Endothelial cell of umbilical vein (primary cell): Measurements from ENCODE around the gene ITPR1. TPM values are rescaled to one million over a fixed set of nuclear protein-coding genes. Genes with fewer than 3 reads are reported as not detected.

Source experiments
- BruUV-seq: library from RNA; stranded (reverse); fragments of 400-500 nt; replicated peaks from 2 replicates; lab custom pipeline; 2021; lab: Mats Ljungman, UMichigan
- CTCF ChIA-PET: fragments of 300-600, 350-600 bp; sonication (Branson Sonifier 250); formaldehyde crosslinking; loops from one replicate; lab custom pipeline; 2021; ENCODE audit warnings: antibody characterized with exemption, inconsistent platforms; lab: Charles Lee
- POLR2A ChIA-PET: fragments of 300-600, 350-600 bp; sonication (Branson Sonifier 250); formaldehyde crosslinking; loops from one replicate; lab custom pipeline; 2021; ENCODE audit warnings: antibody characterized with exemption, inconsistent platforms; lab: Charles Lee
- DNase-seq: peaks from one replicate; pipeline ENCODE4 v3.0.0-alpha.2; 2011; ENCODE audit warnings: low read depth, low spot score
- FAIRE-seq: peaks from 2 replicates; lab custom pipeline; 2011; peaks lifted over from hg19 to GRCh38; lab: Jason Lieb, UNC
- H2AFZ ChIP-seq: 2 replicates; pipeline ENCODE4 v1.6.0; 2012; ENCODE audit warnings: low read depth, low read length, control low read depth, inconsistent platforms
- H3K27ac ChIP-seq: 2 replicates; pipeline ENCODE4 v1.5.1; 2011; ENCODE audit warnings: low read depth, mild to moderate bottlenecking, control low read depth, low read length, moderate library complexity; ENCODE audit not compliant: insufficient read depth
- H3K27me3 ChIP-seq, 2 experiments: 2 replicates each; pipeline versions ENCODE4 v1.6.0 to v1.6.1; 2011; ENCODE audit warnings: low read length in 2 of 2, mixed read lengths in 1 of 2; ENCODE audit not compliant: control insufficient read depth in 2 of 2, insufficient read depth in 2 of 2
- H3K36me3 ChIP-seq, 2 experiments: 2 replicates in 1 of 2; 3 replicates in 1 of 2; pipeline ENCODE4 v1.5.1; 2011; ENCODE audit warnings: low read length in 2 of 2, mild to moderate bottlenecking in 1 of 2, moderate library complexity in 1 of 2; ENCODE audit not compliant: control insufficient read depth in 2 of 2, insufficient read depth in 2 of 2; ENCODE audit errors: extremely low read depth in 1 of 2
- H3K4me1 ChIP-seq: 3 replicates; pipeline ENCODE4 v1.5.1; 2011; ENCODE audit warnings: mild to moderate bottlenecking, low read length; ENCODE audit not compliant: control insufficient read depth, insufficient read depth; ENCODE audit errors: extremely low read depth
- H3K4me2 ChIP-seq: 2 replicates; pipeline ENCODE4 v1.6.1; 2011; ENCODE audit warnings: low read length, control low read depth, mixed read lengths; ENCODE audit not compliant: insufficient read depth
- H3K4me3 ChIP-seq, 3 experiments: fragments of 200-600 bp in 1 of 3; sonication (generic), shearing (Covaris generic) in 1 of 3; replicated peaks in 1 of 3; 2 replicates each; pipeline ENCODE4 v1.5.1; 2011 to 2016; ENCODE audit warnings: control low read depth in 3 of 3, low read length in 3 of 3, mild to moderate bottlenecking in 2 of 3, inconsistent platforms in 1 of 3, low read depth in 1 of 3, moderate library complexity in 1 of 3; ENCODE audit not compliant: insufficient read depth in 1 of 3
- H3K79me2 ChIP-seq: 2 replicates; pipeline ENCODE4 v1.6.0; 2012; ENCODE audit warnings: low read length, inconsistent platforms; ENCODE audit not compliant: control insufficient read depth, insufficient read depth
- H3K9ac ChIP-seq: replicated peaks from 2 replicates; pipeline ENCODE3; 2011; ENCODE audit warnings: low read length, control low read depth; ENCODE audit not compliant: insufficient read depth; ENCODE audit errors: extremely low read depth
- H3K9me1 ChIP-seq: replicated peaks from 3 replicates; pipeline ENCODE4 v1.6.0; 2011; ENCODE audit warnings: mild to moderate bottlenecking, low read length; ENCODE audit not compliant: control insufficient read depth, insufficient read depth; ENCODE audit errors: extremely low read depth
- H3K9me3 ChIP-seq: replicated peaks from 2 replicates; pipeline ENCODE4 v1.5.1; 2012; ENCODE audit warnings: low read length, inconsistent platforms; ENCODE audit not compliant: control insufficient read depth, insufficient read depth
- H4K20me1 ChIP-seq: replicated peaks from 2 replicates; pipeline ENCODE3; 2011; ENCODE audit warnings: mild to moderate bottlenecking, low read length; ENCODE audit not compliant: control insufficient read depth, insufficient read depth; ENCODE audit errors: extremely low read depth
- CTCF ChIP-seq, 2 donors: IDR thresholded peaks; 1 replicate in 1 of 2; 2 replicates in 1 of 2; pipeline ENCODE4 v1.5.1; 2011; ENCODE audit warnings: low read length in 2 of 2, mild to moderate bottlenecking in 2 of 2, moderate library complexity in 2 of 2, control low read depth in 1 of 2, inconsistent platforms in 1 of 2, low read depth in 1 of 2; ENCODE audit not compliant: insufficient read depth in 1 of 2; ENCODE audit errors: extremely low read depth in 1 of 2
- EZH2 ChIP-seq: IDR thresholded peaks from 2 replicates; pipeline ENCODE4 v1.6.1; 2012; ENCODE audit warnings: borderline replicate concordance, low read depth, mild to moderate bottlenecking, moderate library complexity, low read length, inconsistent platforms; ENCODE audit not compliant: severe bottlenecking
- FOS ChIP-seq: IDR thresholded peaks from 2 replicates; pipeline ENCODE4 v1.6.1; 2011; ENCODE audit warnings: mild to moderate bottlenecking, low read length, moderate library complexity, borderline replicate concordance; ENCODE audit not compliant: insufficient read depth
- GATA2 ChIP-seq: IDR thresholded peaks from 2 replicates; pipeline ENCODE4 v1.7.0; 2011; ENCODE audit warnings: low read depth, mild to moderate bottlenecking, moderate library complexity, mixed read lengths, low read length; ENCODE audit not compliant: insufficient read length, insufficient read depth
- JUN ChIP-seq: IDR thresholded peaks from 2 replicates; pipeline ENCODE4 v1.6.1; 2011; ENCODE audit warnings: borderline replicate concordance, low read depth; ENCODE audit not compliant: insufficient read length, insufficient read depth
- MAX ChIP-seq: IDR thresholded peaks from 2 replicates; pipeline ENCODE4 v1.6.1; 2011; ENCODE audit not compliant: insufficient read depth, insufficient read length
- MYC ChIP-seq: IDR thresholded peaks from one replicate; pipeline ENCODE4 v1.6.1; 2011; ENCODE audit warnings: mild to moderate bottlenecking, low read depth, low read length
- POLR2A ChIP-seq: IDR thresholded peaks from 2 replicates; pipeline ENCODE4 v1.6.1; 2012; ENCODE audit warnings: low read depth, mild to moderate bottlenecking, control low read depth, low read length
- POLR2AphosphoS5 ChIP-seq: IDR thresholded peaks from 2 replicates; pipeline ENCODE4 v1.6.1; 2012; ENCODE audit warnings: low read depth, mild to moderate bottlenecking, control low read depth, low read length, moderate library complexity; ENCODE audit not compliant: insufficient read depth
- dilution Hi-C: fragments of 300-500 bp; cut with MboI; formaldehyde crosslinking; loops from one replicate; pipeline ENCODE4 v1.15.0; 2019; ENCODE audit warnings: low sequenced_read_pairs; ENCODE audit not compliant: extremely low pct_ligation_motif_present
- intact Hi-C: fragments of 100-400 bp; cut with micrococcal nuclease; formaldehyde crosslinking; loops from one replicate; pipeline ENCODE4 v1.10.0; 2022
- polyA plus RNA-seq, 4 experiments: library from polyadenylated mRNA; depleted of rRNA in 3 of 4; stranded (reverse) in 3 of 4; unstranded in 1 of 4; fragments of >200 nt; gene quantifications; 2 replicates each; pipeline versions ENCODE4 v1.2.1 to v1.2.3, GENCODE V29; 2011 to 2012; ENCODE audit warnings: missing spikeins in 1 of 4
- total RNA-seq: library from RNA; stranded (reverse); gene quantifications from 2 replicates; pipeline ENCODE4 v1.2.3, GENCODE V29; 2021

ITPR1 gene
- total and polyA plus RNA-seq, 2 donors (not counting 3 experiments of a cell fraction or from before 2014, with no cell fraction given), result 5.1 to 16.1 TPM

- dilution Hi-C loops (no loop called here), intact Hi-C loops (no loop called here)
- TF ChIP-seq POLR2AphosphoS5 (no peak), CTCF (IDR thresholded peaks at IDR 0.05; ENCODE audit: extremely low read depth in 1 of 2, insufficient read depth in 1 of 2, low read depth in 1 of 2, low read length in 2 of 2) (no peak), MYC (no peak), GATA2 (no peak), FOS (no peak), EZH2 (no peak), JUN (no peak), POLR2A (no peak), MAX (no peak)
- H4K20me1 ChIP-seq, result no peaks in the 10 kb centered on the region
- no peaks in the 10 kb centered on the region for H3K27me3 ChIP-seq
- H2AFZ ChIP-seq, result no peak overlapping the region
- no peaks in the 10 kb centered on the region for H3K36me3 ChIP-seq
- no peaks in the 10 kb centered on the region for H3K9me3 ChIP-seq
- no peak overlapping the region for H3K9ac ChIP-seq
- FAIRE-seq (no peak), DNase-seq (no peak)
- no peaks in the 10 kb centered on the region for H3K79me2 ChIP-seq
- no peak overlapping the region for H3K4me3 ChIP-seq
- no peaks in the 10 kb centered on the region for H3K9me1 ChIP-seq
- POLR2A ChIA-PET, result no interaction called here
- H3K4me2 ChIP-seq, result no peak overlapping the region
- no peak overlapping the region for H3K27ac ChIP-seq
- CTCF ChIA-PET, result interaction anchor here (1.5 to 2.3 kb wide), 3 partner anchors 17 to 158 kb away, joined by 5 to 20 read pairs (median 8); partner anchors contain the start of gene ITPR1
- H3K4me1 ChIP-seq, result peaks cover 22% of the 10 kb centered on the region
- BruUV-seq, result no TSS peak
Observed at GRCh38 chr3:4475804-4476203, 17.3 kb upstream of the ITPR1 start.
